ENCODE data around the gene POGLUT2. TPM values are rescaled to one million over a fixed set of nuclear protein-coding genes. Genes with fewer than 3 reads are reported as not detected.

Gene POGLUT2
- 10 to 100 TPM in 1 of 4 donors, 1 to 10 TPM in 1, under 1 TPM in 1, not detected in 1; 0.54 to 13.1 (median 3.6) TPM for polyA plus RNA-seq
- long read RNA-seq, donor 1: 0 reads
- long read RNA-seq, donor 2, partial matches to known transcripts: 0 of 2 reads
- long read RNA-seq, donor 2, other reads (novel, unspliced or antisense): 0 of 2 reads
- long read RNA-seq, donor 3, partial matches to known transcripts: 0 of 1 reads
- long read RNA-seq, donor 3, other reads (novel, unspliced or antisense): 0 of 1 reads
- long read RNA-seq, donor 4: 0 reads
- long read RNA-seq, donor 5: 0 reads
- long read RNA-seq, donor 6, partial matches to known transcripts: 0 of 1 reads
- long read RNA-seq, donor 6, other reads (novel, unspliced or antisense): 0 of 1 reads
- long read RNA-seq, donor 7: 0 reads
- long read RNA-seq, donor 8, partial matches to known transcripts: 0 of 2 reads
- long read RNA-seq, donor 8, other reads (novel, unspliced or antisense): 0 of 2 reads
- long read RNA-seq, donor 9: 0 reads
- long read RNA-seq, donor 10, partial matches to known transcripts: 0 of 1 reads
- long read RNA-seq, donor 10, other reads (novel, unspliced or antisense): 0 of 1 reads

- Histone ChIP-seq H3K27me3 (ENCODE audit: control insufficient read depth in 3 of 3, insufficient read depth in 3 of 3, low read length in 3 of 3) (no peaks in the 10 kb centered on the region), H3K27ac (ENCODE audit: low read depth in 1 of 3, low read length in 2 of 3) (peak within 1 kb of the TSS in 2 of 3 donors; percentile 57 to 85), H3K9me3 (ENCODE audit: control insufficient read depth in 2 of 2, insufficient read depth in 1 of 2, low read depth in 1 of 2, low read length in 1 of 2) (no peaks in the 10 kb centered on the region), H3K4me3 (ENCODE audit: low read depth in 1 of 3, low read length in 3 of 3) (peak within 1 kb of the TSS; percentile 76 to 95 (median 87)), H3K36me3 (ENCODE audit: control insufficient read depth in 3 of 3, insufficient read depth in 2 of 3, low read depth in 1 of 3, low read length in 3 of 3) (peaks cover 0 to 12% (median 0%) of the 10 kb centered on the region in 3 donors), H3K4me1 (ENCODE audit: control insufficient read depth in 3 of 3, insufficient read depth in 2 of 3, low read depth in 1 of 3, low read length in 2 of 3) (peaks cover 0 to 7% (median 0%) of the 10 kb centered on the region in 3 donors)
- WGBS, 3 donors: 0% methylated on average over 64 to 72 of the region's 72 CpGs
- FAIRE-seq (no peak), DNase-seq (peak; percentile 93 to 96)
Measured at GRCh38 chr13:102798581-102799425, at the start of gene POGLUT2, which contains the start of gene BIVM. Gene POGLUT2 (minus strand): TSS chr13:102798976. CDS start chr13:102798670, 306 bp downstream. Gene BIVM (plus strand): TSS chr13:102799119. CDS start chr13:102807268, 8,149 bp downstream.

- no peaks in the 10 kb centered on the region for H3K9me3 ChIP-seq (ENCODE audit: control insufficient read depth in 2 of 2, insufficient read depth in 1 of 2, low read depth in 1 of 2, low read length in 1 of 2)
- 6 to 14% (median 10%) methylated on average over 12 of the region's 12 CpGs for WGBS, 3 donors
- H3K27me3 ChIP-seq (ENCODE audit: control insufficient read depth in 3 of 3, insufficient read depth in 3 of 3, low read length in 3 of 3): no peaks in the 10 kb centered on the region
- DNase-seq (peak; percentile 57 to 58), FAIRE-seq (peak; percentile 79)
- peaks cover 0 to 3% (median 0%) of the 10 kb centered on the region in 3 donors for H3K36me3 ChIP-seq (ENCODE audit: control insufficient read depth in 3 of 3, insufficient read depth in 2 of 3, low read depth in 1 of 3, low read length in 3 of 3)
- peaks cover 0 to 3% (median 0%) of the 10 kb centered on the region in 3 donors for H3K4me1 ChIP-seq (ENCODE audit: control insufficient read depth in 3 of 3, insufficient read depth in 2 of 3, low read depth in 1 of 3, low read length in 2 of 3)
- H3K4me3 ChIP-seq (ENCODE audit: low read depth in 1 of 3, low read length in 3 of 3): peak overlapping the region in 2 of 3 donors; percentile 79 to 98
- H3K27ac ChIP-seq (ENCODE audit: low read depth in 1 of 3, low read length in 2 of 3): peak overlapping the region in 2 of 3 donors; percentile 68 to 99
Measured at GRCh38 chr13:102847272-102848234, 48.8 kb upstream of the POGLUT2 start.

GRCh38 chr13:102846261-102847015 lies 47.7 kb upstream of the POGLUT2 start:
- Histone ChIP-seq H3K36me3 (ENCODE audit: control insufficient read depth in 3 of 3, insufficient read depth in 2 of 3, low read depth in 1 of 3, low read length in 3 of 3) (peaks cover 0 to 3% (median 0%) of the 10 kb centered on the region in 3 donors), H3K27me3 (ENCODE audit: control insufficient read depth in 3 of 3, insufficient read depth in 3 of 3, low read length in 3 of 3) (no peaks in the 10 kb centered on the region), H3K4me1 (ENCODE audit: control insufficient read depth in 3 of 3, insufficient read depth in 2 of 3, low read depth in 1 of 3, low read length in 2 of 3) (peaks cover 0 to 2% (median 0%) of the 10 kb centered on the region in 3 donors), H3K9me3 (ENCODE audit: control insufficient read depth in 2 of 2, insufficient read depth in 1 of 2, low read depth in 1 of 2, low read length in 1 of 2) (no peaks in the 10 kb centered on the region), H3K4me3 (ENCODE audit: low read depth in 1 of 3, low read length in 3 of 3) (peak overlapping the region; percentile 79 to 99 (median 98)), H3K27ac (ENCODE audit: low read depth in 1 of 3, low read length in 2 of 3) (peak overlapping the region; percentile 92 to 99 (median 97))
- DNase-seq (peak; percentile 68 to 69), FAIRE-seq (no peak)
- 0 to 1% (median 1%) methylated on average over 31 of the region's 31 CpGs for WGBS, 3 donors

- Histone ChIP-seq H3K4me1 (ENCODE audit: control insufficient read depth in 3 of 3, insufficient read depth in 2 of 3, low read depth in 1 of 3, low read length in 2 of 3) (peaks cover 0 to 2% (median 0%) of the 10 kb centered on the region in 3 donors), H3K27me3 (ENCODE audit: control insufficient read depth in 3 of 3, insufficient read depth in 3 of 3, low read length in 3 of 3) (no peaks in the 10 kb centered on the region), H3K4me3 (ENCODE audit: low read depth in 1 of 3, low read length in 3 of 3) (peak within 1 kb of the TSS; percentile 79 to 99 (median 98)), H3K27ac (ENCODE audit: low read depth in 1 of 3, low read length in 2 of 3) (peak within 1 kb of the TSS; percentile 92 to 99 (median 97)), H3K9me3 (ENCODE audit: control insufficient read depth in 2 of 2, insufficient read depth in 1 of 2, low read depth in 1 of 2, low read length in 1 of 2) (no peaks in the 10 kb centered on the region), H3K36me3 (ENCODE audit: control insufficient read depth in 3 of 3, insufficient read depth in 2 of 3, low read depth in 1 of 3, low read length in 3 of 3) (peaks cover 0 to 3% (median 0%) of the 10 kb centered on the region in 3 donors)
- DNase-seq (peak; percentile 97 to 100), FAIRE-seq (no peak)
- 0% methylated on average over 47 to 49 of the region's 49 CpGs for WGBS, 3 donors
Measured at GRCh38 chr13:102845630-102846260, 47.0 kb upstream of the POGLUT2 start, which contains the start of gene ERCC5. Gene ERCC5 (plus strand): TSS chr13:102846032. CDS start chr13:102846267, 235 bp downstream.

GRCh38 chr13:102845289-102845629 lies 46.5 kb upstream of the POGLUT2 start:
- no peaks in the 10 kb centered on the region for H3K9me3 ChIP-seq (ENCODE audit: control insufficient read depth in 2 of 2, insufficient read depth in 1 of 2, low read depth in 1 of 2, low read length in 1 of 2)
- peak overlapping the region; percentile 62 to 98 (median 79) for H3K4me3 ChIP-seq (ENCODE audit: low read depth in 1 of 3, low read length in 3 of 3)
- FAIRE-seq (no peak), DNase-seq (no peak)
- H3K27me3 ChIP-seq (ENCODE audit: control insufficient read depth in 3 of 3, insufficient read depth in 3 of 3, low read length in 3 of 3): no peaks in the 10 kb centered on the region
- peaks cover 0 to 3% (median 0%) of the 10 kb centered on the region in 3 donors for H3K36me3 ChIP-seq (ENCODE audit: control insufficient read depth in 3 of 3, insufficient read depth in 2 of 3, low read depth in 1 of 3, low read length in 3 of 3)
- peak overlapping the region; percentile 92 to 99 (median 97) for H3K27ac ChIP-seq (ENCODE audit: low read depth in 1 of 3, low read length in 2 of 3)
- 1 to 2% (median 1%) methylated on average over 13 of the region's 13 CpGs for WGBS, 3 donors
- H3K4me1 ChIP-seq (ENCODE audit: control insufficient read depth in 3 of 3, insufficient read depth in 2 of 3, low read depth in 1 of 3, low read length in 2 of 3): peaks cover 0 to 2% (median 0%) of the 10 kb centered on the region in 3 donors

GRCh38 chr13:102839462-102839861 lies 40.7 kb upstream of the POGLUT2 start:
- H3K27me3 ChIP-seq (ENCODE audit: control insufficient read depth in 3 of 3, insufficient read depth in 3 of 3, low read length in 3 of 3): no peaks in the 10 kb centered on the region
- WGBS, 3 donors: 92 to 97% (median 93%) methylated on average over 5 of the region's 5 CpGs

More at GRCh38 chr13:102839462-102839861, 40.7 kb upstream of the POGLUT2 start:
- Histone ChIP-seq H3K9me3 (ENCODE audit: control insufficient read depth in 2 of 2, insufficient read depth in 1 of 2, low read depth in 1 of 2, low read length in 1 of 2) (no peaks in the 10 kb centered on the region), H3K36me3 (ENCODE audit: control insufficient read depth in 3 of 3, insufficient read depth in 2 of 3, low read depth in 1 of 3, low read length in 3 of 3) (peaks cover 2 to 13% (median 2%) of the 10 kb centered on the region in 3 donors), H3K4me1 (ENCODE audit: control insufficient read depth in 3 of 3, insufficient read depth in 2 of 3, low read depth in 1 of 3, low read length in 2 of 3) (peaks cover 0 to 10% (median 0%) of the 10 kb centered on the region in 3 donors), H3K27ac (ENCODE audit: low read depth in 1 of 3, low read length in 2 of 3) (no peak overlapping the region), H3K4me3 (ENCODE audit: low read depth in 1 of 3, low read length in 3 of 3) (no peak overlapping the region)
- FAIRE-seq (no peak), DNase-seq (peak in 1 of 2 donors; percentile 20)
